GM10847 (cell line): ENCODE measurements around the gene RPP38.

Experiments
- POLR2A ChIP-seq: IDR thresholded peaks from 2 replicates; pipeline ENCODE4 v1.6.1; 2011; ENCODE audit not compliant: insufficient read length; ENCODE audit errors: extremely low read depth

RPP38 gene, protein sequence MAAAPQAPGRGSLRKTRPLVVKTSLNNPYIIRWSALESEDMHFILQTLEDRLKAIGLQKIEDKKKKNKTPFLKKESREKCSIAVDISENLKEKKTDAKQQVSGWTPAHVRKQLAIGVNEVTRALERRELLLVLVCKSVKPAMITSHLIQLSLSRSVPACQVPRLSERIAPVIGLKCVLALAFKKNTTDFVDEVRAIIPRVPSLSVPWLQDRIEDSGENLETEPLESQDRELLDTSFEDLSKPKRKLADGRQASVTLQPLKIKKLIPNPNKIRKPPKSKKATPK

DNA sequence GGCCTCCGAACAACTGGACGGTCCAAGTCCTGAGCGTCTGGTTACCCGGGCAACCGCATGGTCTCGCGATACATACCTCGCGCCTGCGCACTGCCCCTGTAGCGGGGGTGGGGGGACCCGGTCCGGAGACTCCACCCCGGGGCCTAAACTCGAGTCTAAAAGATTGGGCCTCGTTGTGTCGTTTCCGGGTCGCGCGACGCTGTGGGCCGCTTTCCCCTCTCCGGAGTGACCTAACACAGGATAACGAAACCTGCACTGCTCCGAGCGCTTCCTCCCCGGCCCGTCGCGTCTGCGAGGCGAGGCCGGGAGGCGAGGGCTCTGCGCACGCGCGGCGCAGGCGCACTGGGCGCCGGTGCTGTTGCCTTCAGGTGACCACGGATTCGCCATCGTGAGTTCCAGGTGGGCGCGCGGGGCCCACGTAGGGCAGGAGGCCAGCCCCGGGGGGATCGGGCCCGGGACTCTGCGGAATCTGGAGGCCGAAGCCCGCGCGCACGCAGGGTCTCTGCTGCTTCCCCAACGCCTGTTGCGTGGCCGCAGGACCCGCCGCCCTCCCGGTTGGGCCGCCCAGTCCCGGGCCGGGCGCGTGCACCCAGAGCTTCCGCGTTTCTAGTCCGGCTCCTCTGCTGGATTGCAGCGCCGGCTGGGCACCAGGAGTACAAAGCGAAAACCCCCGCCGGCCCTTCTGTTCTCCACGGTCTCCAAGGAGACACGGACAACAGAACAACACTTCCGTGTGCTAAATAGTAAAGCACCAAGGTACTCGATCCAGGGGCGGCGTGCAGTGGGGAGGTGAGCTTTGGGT is at the start of gene RPP38:
Gene RPP38 (plus strand): TSS at position 345 of the 802 bp plus-strand sequence. CDS start 5,960 bp downstream, outside the sequence.
- TF ChIP-seq POLR2A, result peak; percentile 86

DNA sequence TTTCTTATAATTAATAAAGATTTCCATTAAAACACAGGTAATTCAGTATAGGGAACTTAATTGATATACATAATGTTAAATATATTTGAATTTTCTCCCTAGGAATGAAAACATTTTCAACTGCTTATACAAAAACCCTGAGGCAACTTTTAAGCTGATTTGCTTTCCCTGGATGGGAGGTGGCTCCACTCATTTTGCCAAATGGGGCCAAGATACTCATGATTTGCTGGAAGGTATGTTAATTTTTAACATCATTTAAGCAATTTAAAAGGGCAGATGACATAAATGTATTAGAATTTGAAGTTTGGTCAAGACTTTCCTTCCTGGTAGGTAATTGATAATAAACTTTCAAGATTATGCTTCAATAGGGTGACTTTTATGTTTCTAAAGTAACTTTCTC is 47.6 kb upstream of the RPP38 start:
- no peak for TF ChIP-seq POLR2A

DNA sequence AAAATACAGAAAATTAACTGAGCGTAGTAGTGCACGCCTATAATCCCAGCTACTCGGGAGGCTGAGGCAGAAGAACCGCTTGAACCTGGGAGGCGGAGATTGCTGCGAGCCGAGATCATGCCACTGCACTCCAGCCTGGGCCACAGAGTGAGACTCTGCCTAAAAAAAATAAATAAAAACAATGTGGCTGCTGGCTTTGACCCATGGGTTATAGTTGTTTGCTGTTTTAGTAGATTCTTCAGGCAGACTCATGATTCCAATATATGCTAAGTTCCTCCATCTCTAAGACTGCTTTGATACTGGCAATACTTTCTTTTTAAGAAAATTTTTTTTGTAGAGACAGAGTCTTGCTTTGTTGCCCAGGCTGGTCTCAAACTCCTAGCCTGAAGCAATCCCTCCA is 45.0 kb upstream of the RPP38 start:
- no peak for TF ChIP-seq POLR2A

DNA sequence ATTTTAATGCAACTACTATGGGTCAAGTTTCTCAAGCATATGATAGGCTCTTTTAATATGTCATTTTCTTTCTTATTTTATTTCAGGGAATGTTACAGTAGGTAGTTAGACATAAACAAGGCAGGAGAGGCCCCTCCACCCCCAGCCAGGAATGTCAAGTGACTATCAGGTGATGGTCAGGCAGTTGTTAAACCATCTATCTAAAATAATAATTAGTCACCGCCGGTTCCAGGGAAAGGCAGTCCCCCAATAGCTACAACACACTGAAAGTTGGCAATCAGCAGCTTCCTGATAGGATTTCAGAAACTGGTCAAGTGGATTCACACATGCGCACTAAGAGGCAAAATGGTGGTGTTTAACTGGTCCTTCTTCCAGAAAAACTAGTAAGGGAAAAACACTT is 44.1 kb upstream of the RPP38 start:
- TF ChIP-seq POLR2A, result no peak

DNA sequence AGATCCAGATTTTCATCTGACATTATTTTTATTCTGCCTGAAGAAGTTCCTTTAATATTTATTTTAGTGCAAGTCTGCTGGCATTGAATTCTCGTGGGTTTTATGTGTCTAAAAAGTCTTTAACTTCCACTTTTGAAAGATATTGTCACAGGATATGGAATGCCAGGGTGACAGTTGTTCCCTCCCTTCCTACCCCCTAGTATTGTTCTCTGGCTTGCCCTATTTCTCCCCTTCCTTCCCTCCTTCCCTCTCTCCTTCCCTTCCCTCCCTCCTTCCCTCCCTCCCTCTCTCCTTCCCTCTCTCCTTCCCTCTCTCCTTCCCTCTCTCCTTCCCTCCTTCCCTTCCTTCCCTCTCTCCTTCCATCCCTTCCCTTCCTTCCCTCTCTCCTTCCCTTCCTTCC is 38.5 kb upstream of the RPP38 start:
- TF ChIP-seq POLR2A, result no peak

DNA sequence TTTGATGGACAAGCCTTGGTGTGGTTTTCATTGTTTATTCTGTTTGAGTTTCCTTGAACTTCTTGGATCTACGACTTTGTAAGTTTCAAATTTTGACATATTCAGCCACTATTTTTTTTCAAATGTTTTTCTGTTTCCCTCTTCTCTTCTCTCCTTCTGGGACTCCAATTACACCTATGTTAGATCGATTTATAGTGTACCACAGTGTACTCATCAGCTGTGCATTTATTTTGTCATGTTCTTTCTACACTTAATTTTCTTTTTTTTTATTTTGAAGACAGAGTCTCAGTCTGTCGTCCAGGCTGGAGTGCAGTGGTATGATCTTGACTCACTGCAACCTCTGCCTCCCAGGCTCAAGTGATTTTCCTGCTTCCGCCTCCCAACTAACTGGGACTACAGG is 37.2 kb upstream of the RPP38 start:
- no peak for TF ChIP-seq POLR2A

DNA sequence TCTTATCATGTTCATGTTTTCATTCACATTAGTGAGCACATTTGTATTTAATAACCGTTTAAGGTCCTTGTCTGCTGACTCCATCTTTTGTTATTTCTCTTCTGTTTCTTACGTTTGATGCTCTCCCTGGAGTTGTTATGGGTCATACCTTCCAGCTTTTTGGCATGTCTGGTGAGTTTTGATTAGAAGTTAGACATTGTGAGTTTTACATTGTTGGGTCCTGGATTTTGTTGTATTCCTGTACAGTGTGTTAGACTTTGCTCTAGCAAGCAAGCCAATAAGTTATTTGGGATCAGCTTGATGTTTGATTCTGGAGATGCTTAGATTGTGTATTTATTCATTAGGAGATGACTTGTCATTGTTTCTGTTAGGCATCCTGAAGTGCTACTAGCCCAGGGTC is 36.5 kb upstream of the RPP38 start:
- no peak for TF ChIP-seq POLR2A

DNA sequence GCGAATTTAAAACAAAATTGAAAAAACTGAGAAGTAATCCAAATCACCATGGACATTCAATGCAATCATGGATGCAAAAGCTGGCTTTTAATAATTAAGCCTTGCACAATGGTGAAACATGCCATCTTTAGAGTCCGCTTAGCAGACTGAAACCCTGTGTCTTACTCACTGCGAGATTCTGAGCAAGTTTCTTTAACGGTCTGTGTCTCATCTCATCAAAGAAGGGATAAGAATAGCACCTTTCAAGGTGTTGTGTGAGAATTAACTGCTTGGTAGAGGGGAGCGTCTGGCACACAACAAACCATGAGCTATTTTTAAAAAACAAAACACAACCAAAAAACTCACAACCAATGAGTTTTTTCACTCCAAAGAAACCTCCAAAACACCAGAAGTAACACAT is 30.0 kb upstream of the RPP38 start:
- no peak for TF ChIP-seq POLR2A

DNA sequence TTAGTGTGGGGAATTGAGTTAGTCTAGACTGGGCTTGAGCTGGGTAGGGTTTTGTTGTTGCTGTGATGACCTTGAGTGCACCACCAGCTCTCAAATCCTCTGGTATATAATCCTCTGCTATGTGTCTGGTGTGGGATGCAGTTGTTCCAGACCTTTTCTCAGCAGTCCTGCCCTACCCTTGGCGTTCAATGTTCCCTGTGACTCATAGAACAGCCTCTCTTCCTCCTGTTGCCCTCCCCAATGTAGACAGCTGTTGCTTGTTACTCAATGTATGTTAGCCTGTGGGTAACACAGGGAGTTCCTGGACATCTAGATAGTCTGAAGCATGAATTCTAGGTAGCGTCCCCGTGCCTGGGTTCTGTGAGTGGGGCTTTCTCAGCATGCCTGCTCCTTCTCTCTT is 28.4 kb upstream of the RPP38 start:
- no peak for TF ChIP-seq POLR2A

DNA sequence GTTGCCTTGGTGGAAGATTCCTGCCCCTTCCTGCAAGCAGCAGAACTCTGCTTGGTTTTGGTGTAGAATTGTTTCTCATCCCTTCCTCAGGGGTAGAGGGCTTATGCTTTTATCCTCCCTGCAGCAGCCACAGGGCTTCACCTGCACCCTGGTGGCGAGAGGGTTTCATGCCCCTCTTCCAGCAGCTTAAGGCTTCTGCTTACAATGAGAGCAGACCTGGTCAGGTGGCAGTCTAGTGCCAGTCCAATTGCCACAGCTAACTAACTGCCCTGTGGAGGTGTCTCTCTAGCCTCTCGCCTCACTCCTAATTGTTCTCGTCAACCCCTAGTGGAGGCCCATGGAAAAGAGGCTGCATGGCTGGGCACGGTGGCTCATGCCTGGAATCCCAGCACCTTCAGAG is 27.9 kb upstream of the RPP38 start:
- no peak for TF ChIP-seq POLR2A

DNA sequence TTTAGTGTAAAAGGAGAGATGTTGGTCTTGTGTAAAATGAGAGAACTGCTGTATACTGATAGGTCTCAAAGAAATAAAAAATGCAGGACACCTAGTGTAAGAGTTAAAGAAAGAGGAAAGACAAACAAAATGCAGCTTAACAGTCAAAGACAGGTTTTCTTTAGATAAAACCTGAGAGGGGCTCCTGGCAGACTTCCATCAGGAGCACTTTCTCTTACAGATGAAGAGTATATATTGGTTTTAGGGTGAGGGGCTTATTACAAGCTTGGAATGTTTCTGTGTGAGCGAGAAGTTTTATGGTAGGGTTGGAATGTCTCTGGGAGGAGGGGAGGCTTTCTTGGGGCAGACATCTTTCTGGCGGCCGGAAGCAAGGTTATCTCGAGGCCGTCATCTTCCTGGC is 24.8 kb upstream of the RPP38 start:
- TF ChIP-seq POLR2A, result no peak

DNA sequence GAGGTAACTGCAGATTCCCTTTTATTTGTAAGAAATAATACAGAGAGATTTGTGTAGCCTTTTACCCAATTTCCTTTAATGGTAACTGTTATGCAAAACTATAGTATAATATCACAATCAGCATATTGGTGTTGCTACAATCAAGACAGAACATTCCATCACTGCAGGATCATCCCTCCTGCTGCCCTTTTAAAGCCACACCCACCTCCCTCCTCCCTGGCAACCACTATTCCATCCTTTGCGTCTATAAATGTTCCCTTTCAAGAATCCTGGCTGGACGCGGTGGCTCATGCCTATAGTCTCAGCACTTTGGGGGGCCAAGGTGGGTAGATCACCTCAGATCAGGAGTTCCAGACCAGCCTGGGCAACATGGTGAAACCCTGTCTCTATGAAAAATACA is 21.7 kb upstream of the RPP38 start:
- no peak for TF ChIP-seq POLR2A

DNA sequence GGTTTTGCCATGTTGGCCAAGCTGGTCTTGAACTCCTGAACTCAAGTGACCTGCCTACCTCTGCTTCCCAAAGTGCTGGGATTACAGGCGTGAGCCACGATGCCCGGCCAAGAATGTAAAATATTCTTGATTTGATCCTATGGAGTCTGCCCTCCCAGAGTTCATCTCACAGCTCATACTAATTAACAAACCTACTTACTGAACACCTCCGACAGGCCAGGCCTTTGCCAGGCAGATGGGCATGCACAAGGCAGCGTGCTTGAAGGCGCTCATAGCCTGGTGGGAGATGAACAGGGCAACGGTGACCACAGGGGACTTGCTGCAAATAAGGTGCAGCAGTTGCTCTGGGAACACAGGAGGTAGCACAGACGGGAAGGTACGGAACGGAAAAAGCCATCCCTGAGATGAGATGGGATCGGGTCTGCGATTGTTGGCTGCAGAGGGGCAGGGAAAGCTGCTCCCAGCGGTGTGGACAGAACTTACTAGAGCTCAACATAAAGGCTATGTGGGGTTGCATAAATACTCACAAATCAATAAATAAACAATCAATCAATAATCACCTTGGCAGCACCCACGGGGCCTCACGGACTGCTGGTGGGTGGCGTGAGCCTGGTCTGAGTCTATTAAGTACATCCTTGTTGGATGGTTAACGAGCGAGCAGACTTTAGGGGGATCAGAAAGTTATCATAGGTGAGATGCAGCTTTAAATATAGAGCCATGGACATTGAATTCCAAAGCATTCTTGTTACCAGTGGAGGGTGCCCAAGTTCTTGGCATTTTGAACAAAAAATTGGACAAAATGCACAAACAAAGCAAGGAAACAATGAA is 13.3 kb upstream of the RPP38 start:
- TF ChIP-seq POLR2A, result no peak

DNA sequence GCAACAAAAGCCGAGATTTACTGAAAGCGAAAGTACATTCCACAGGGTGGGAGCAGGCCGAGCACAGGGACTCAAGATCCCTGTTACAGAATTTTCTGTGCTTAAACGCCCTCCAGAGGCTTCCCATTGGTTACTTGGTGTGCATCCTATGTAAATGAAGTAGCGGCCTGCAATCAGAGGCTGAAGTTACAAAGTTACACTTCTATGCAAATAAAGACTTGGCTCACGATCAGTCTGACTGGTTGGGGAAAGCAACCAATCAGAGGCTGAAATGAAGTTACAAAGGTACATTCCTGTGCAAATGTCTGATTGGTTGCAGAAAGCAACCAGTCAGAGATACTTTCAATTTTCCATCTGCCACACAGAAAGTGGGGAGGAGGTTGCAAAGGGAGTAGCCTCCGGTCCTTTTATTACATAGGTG is 12.6 kb upstream of the RPP38 start:
- no peak for TF ChIP-seq POLR2A

DNA sequence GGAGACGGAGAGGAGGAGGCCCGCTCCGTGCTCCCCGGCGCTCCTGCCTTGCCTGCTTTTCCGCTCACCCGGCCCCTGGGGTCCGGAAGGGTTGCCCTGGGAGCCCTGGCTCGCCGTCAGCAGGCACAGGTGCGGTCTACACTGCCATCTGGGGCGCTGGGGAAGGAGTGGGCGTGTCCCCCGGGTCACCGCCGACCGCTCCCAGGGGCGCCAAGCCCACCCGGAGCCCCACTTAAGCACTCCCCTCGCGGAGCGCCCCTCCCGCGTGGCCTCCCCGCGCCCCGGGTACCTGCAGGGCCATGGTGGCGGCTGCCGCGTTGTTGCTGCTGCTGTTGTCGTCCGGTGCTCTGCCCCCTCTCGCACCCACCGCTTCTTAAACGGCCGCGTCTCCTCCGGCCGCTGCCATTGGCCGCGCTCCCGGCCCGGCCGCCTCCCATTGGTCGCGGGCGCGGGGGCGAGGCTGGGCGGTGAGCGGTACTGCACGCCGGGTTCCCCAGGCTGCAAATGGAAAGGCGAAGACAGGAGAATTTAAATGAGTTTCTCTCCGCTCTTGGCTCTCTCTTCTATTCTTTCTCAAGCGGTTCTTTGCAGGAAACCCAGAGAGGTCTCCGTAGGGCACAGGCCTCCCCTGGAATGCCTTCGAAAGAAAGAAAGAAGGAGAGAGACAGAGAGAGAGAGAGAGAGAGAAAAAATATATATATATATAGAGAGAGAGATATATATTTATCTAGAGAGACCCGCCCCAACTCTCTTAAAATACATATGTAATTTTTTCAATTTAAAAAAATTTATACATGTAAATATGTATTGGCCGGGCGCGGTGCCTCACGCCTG is 8.5 kb upstream of the RPP38 start, which contains the start of gene ACBD7:
Gene ACBD7 (minus strand): TSS at position 349 of the 834 bp plus-strand sequence. CDS start 48 bp downstream, at position 301.
- no peak for TF ChIP-seq POLR2A
